ENCODE measurements around the gene RUNX1.

GRCh38 chr21:35077975-35078374 is 28.9 kb upstream of the RUNX1 start:
- TF ChIP-seq EZH2phosphoT487 (IDR thresholded peaks at IDR 0.05; ENCODE audit: low read depth) (no peak), CTCF (IDR thresholded peaks at IDR 0.05; ENCODE audit: low read depth, low read length) (no peak)
